H1 (cell line): ENCODE data around the gene NGEF.

Source experiments
- EZH2 ChIP-seq: fragments of 200-600 bp; sonication (generic); IDR thresholded peaks from 2 replicates; pipeline ENCODE4 v1.7.1; 2012; ENCODE audit warnings: low read depth, mild to moderate bottlenecking, moderate library complexity, low read length, inconsistent platforms; ENCODE audit not compliant: severe bottlenecking
- KDM1A ChIP-seq: fragments of 200-600, 300-600 bp; sonication (generic); IDR thresholded peaks from 2 replicates; pipeline ENCODE4 v1.7.1; 2016; ENCODE audit warnings: mild to moderate bottlenecking, low read length, borderline replicate concordance
- PHF8 ChIP-seq: fragments of 200-600 bp; sonication (generic); conservative IDR thresholded peaks from 2 replicates; pipeline ENCODE4 v1.7.1; 2012; ENCODE audit warnings: low read depth, mild to moderate bottlenecking, inconsistent platforms, low read length, moderate library complexity
- POLR2AphosphoS5 ChIP-seq: IDR thresholded peaks from 2 replicates; pipeline ENCODE4 v1.6.1; 2011; ENCODE audit warnings: low read depth, low read length
- RAD21 ChIP-seq, 2 experiments: IDR thresholded peaks in 1 of 2; conservative IDR thresholded peaks in 1 of 2; 2 replicates each; pipeline ENCODE4 v1.6.1; 2011; ENCODE audit warnings: low read depth in 2 of 2, low read length in 2 of 2, improper control_type of control experiment in 1 of 2, inconsistent platforms in 1 of 2, mild to moderate bottlenecking in 1 of 2, moderate library complexity in 1 of 2
- TF ChIP-seq, protein P1 (sequence below), 3 experiments: IDR thresholded peaks; 1 replicate in 2 of 3; 2 replicates in 1 of 3; pipeline versions ENCODE4 v1.5.1 to v1.6.1; 2011; ENCODE audit warnings: low read length in 3 of 3, mild to moderate bottlenecking in 3 of 3, inconsistent platforms in 2 of 3, low read depth in 1 of 3, moderate library complexity in 1 of 3; ENCODE audit not compliant: insufficient read depth in 1 of 3; ENCODE audit errors: control extremely low read depth in 1 of 3

DNA sequence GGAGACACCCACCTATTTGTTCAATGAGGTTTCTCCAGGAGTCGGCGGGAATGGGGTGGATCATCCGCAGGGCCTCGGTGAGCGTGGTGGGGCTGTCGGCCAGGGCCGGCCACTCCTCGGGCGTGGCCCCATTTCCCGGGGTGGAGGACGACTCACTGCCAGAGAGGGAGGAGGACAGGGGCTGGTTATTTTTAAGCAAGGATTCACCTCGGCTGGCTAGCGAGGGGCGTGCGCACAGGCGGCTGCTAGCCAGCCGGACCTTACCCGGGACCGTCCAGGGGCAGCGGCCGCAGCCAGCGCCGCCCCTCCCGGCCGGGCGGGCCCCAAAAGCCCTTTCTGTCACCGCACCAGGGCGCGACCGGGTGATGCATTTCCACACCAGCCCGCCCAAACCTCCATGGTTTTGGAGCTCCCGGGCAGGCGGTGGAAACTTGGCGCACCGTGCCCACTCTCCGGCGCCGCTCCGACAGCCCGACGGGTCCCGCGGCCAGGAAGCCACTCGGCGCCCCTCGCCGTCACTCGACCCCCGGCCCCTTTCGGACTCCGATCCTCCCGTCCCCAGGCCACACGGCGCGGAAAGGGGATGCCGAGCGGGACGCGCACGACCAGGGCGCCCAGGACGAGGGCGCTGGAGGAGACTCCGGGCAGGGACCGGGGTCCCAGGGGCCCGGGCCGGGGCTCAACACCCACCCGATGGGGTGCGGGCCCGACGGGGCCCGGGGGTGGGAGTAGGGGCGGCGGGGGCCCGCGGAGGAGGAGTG is 85.8 kb downstream of the NGEF start:
- TF ChIP-seq, protein P1, sequence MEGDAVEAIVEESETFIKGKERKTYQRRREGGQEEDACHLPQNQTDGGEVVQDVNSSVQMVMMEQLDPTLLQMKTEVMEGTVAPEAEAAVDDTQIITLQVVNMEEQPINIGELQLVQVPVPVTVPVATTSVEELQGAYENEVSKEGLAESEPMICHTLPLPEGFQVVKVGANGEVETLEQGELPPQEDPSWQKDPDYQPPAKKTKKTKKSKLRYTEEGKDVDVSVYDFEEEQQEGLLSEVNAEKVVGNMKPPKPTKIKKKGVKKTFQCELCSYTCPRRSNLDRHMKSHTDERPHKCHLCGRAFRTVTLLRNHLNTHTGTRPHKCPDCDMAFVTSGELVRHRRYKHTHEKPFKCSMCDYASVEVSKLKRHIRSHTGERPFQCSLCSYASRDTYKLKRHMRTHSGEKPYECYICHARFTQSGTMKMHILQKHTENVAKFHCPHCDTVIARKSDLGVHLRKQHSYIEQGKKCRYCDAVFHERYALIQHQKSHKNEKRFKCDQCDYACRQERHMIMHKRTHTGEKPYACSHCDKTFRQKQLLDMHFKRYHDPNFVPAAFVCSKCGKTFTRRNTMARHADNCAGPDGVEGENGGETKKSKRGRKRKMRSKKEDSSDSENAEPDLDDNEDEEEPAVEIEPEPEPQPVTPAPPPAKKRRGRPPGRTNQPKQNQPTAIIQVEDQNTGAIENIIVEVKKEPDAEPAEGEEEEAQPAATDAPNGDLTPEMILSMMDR (IDR thresholded peaks at IDR 0.05; ENCODE audit: control extremely low read depth in 1 of 3, insufficient read depth in 1 of 3, low read depth in 1 of 3, low read length in 3 of 3): no peak
- TF ChIP-seq POLR2AphosphoS5 (no peak), PHF8 (no peak), RAD21 (IDR thresholded peaks at IDR 0.05 in 1 of 2, conservative IDR thresholded peaks at IDR 0.05 in 1 of 2; ENCODE audit: low read depth in 2 of 2, low read length in 2 of 2) (no peak), KDM1A (no peak), EZH2 (peak; percentile 96)
